DOHH2 (cell line): ENCODE data around the gene RDH8.

Experiments
- H3F3A ChIP-seq: fragments of 200-600 bp; sonication (generic), shearing (Covaris generic); 2 replicates; pipeline ENCODE4 v1.6.0; 2016; ENCODE audit warnings: antibody characterized with exemption, mild to moderate bottlenecking; ENCODE audit not compliant: control insufficient read depth, insufficient read depth
- H3K27ac ChIP-seq: fragments of 200-600 bp; sonication (generic); 2 replicates; pipeline ENCODE4 v1.5.1; 2014; ENCODE audit warnings: low read depth, mild to moderate bottlenecking, low read length, moderate library complexity
- H3K27me3 ChIP-seq: fragments of 200-600 bp; sonication (generic); 2 replicates; pipeline ENCODE4 v1.6.1; 2014; ENCODE audit warnings: mild to moderate bottlenecking, low read length, mixed read lengths; ENCODE audit not compliant: control insufficient read depth
- H3K36me3 ChIP-seq: fragments of 200-600 bp; sonication (generic); 2 replicates; pipeline ENCODE4 v1.6.1; 2014; ENCODE audit warnings: mild to moderate bottlenecking, low read length, moderate library complexity, mixed read lengths; ENCODE audit not compliant: control insufficient read depth
- H3K4me1 ChIP-seq: fragments of 200-600 bp; sonication (generic); 2 replicates; pipeline ENCODE4 v1.6.1; 2014; ENCODE audit warnings: mild to moderate bottlenecking, low read length, mixed read lengths; ENCODE audit not compliant: control insufficient read depth
- H3K4me2 ChIP-seq: fragments of 200-600 bp; sonication (generic); 2 replicates; pipeline ENCODE4 v1.6.0; 2014; ENCODE audit warnings: mild to moderate bottlenecking, low read length, moderate library complexity
- H3K4me3 ChIP-seq: fragments of 200-600 bp; sonication (generic); 2 replicates; pipeline ENCODE4 v1.5.1; 2014; ENCODE audit warnings: mild to moderate bottlenecking, low read length, mixed read lengths
- H3K79me2 ChIP-seq: fragments of 200-600 bp; sonication (generic); 2 replicates; pipeline ENCODE4 v1.6.1; 2014; ENCODE audit warnings: mild to moderate bottlenecking, low read length, mixed read lengths; ENCODE audit not compliant: control insufficient read depth
- H3K9me2 ChIP-seq: fragments of 200-600 bp; sonication (generic); replicated peaks from 2 replicates; pipeline ENCODE4 v1.6.1; 2014; ENCODE audit warnings: mild to moderate bottlenecking, low read length, mixed read lengths; ENCODE audit not compliant: control insufficient read depth
- H3K9me3 ChIP-seq: fragments of 200-600 bp; sonication (generic); 2 replicates; pipeline ENCODE4 v1.6.1; 2014; ENCODE audit warnings: antibody characterized with exemption, low read length, mixed read lengths; ENCODE audit not compliant: control insufficient read depth, insufficient read depth
- H4K20me1 ChIP-seq: fragments of 200-600 bp; sonication (generic); 2 replicates; pipeline ENCODE4 v1.6.0; 2014; ENCODE audit warnings: low read depth, mild to moderate bottlenecking, antibody characterized with exemption, low read length, moderate library complexity; ENCODE audit not compliant: control insufficient read depth, insufficient read depth
- EZH2phosphoT487 ChIP-seq: fragments of 200-600 bp; sonication (generic); IDR thresholded peaks from 2 replicates; pipeline ENCODE4 v1.6.1; 2017; ENCODE audit warnings: borderline replicate concordance, mild to moderate bottlenecking, antibody characterized with exemption, low read length, moderate library complexity, mixed read lengths
- TF ChIP-seq, protein P1 (sequence below): fragments of 200-600 bp; sonication (generic); IDR thresholded peaks from one replicate; pipeline ENCODE4 v1.5.1; 2014; ENCODE audit warnings: antibody characterized with exemption, mild to moderate bottlenecking, low read depth, low read length; ENCODE audit not compliant: poor library complexity, severe bottlenecking

Gene RDH8

GRCh38 chr19:10043286-10043927 lies 30.1 kb downstream of the RDH8 start:
- Histone ChIP-seq H3K4me1 (no peaks in the 10 kb centered on the region), H3K27ac (no peak overlapping the region), H3K9me2 (no peaks in the 10 kb centered on the region), H3F3A (no peaks in the 10 kb centered on the region), H3K27me3 (peaks cover 9% of the 10 kb centered on the region), H3K36me3 (no peaks in the 10 kb centered on the region), H3K4me3 (no peak overlapping the region), H4K20me1 (no peaks in the 10 kb centered on the region), H3K79me2 (no peaks in the 10 kb centered on the region), H3K4me2 (no peak overlapping the region), H3K9me3 (no peaks in the 10 kb centered on the region)
- TF ChIP-seq EZH2phosphoT487: no peak
- TF ChIP-seq, protein P1, sequence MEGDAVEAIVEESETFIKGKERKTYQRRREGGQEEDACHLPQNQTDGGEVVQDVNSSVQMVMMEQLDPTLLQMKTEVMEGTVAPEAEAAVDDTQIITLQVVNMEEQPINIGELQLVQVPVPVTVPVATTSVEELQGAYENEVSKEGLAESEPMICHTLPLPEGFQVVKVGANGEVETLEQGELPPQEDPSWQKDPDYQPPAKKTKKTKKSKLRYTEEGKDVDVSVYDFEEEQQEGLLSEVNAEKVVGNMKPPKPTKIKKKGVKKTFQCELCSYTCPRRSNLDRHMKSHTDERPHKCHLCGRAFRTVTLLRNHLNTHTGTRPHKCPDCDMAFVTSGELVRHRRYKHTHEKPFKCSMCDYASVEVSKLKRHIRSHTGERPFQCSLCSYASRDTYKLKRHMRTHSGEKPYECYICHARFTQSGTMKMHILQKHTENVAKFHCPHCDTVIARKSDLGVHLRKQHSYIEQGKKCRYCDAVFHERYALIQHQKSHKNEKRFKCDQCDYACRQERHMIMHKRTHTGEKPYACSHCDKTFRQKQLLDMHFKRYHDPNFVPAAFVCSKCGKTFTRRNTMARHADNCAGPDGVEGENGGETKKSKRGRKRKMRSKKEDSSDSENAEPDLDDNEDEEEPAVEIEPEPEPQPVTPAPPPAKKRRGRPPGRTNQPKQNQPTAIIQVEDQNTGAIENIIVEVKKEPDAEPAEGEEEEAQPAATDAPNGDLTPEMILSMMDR: no peak

GRCh38 chr19:10044390-10044789 lies 31.1 kb downstream of the RDH8 start:
- no peaks in the 10 kb centered on the region for H3K9me3 ChIP-seq
- no peak overlapping the region for H3K27ac ChIP-seq
- H3F3A ChIP-seq: no peaks in the 10 kb centered on the region
- H3K4me2 ChIP-seq: no peak overlapping the region
- peaks cover 6% of the 10 kb centered on the region for H3K27me3 ChIP-seq
- H3K36me3 ChIP-seq: no peaks in the 10 kb centered on the region
- H3K9me2 ChIP-seq: no peaks in the 10 kb centered on the region
- H4K20me1 ChIP-seq: no peaks in the 10 kb centered on the region
- TF ChIP-seq EZH2phosphoT487: no peak
- TF ChIP-seq, protein P1: no peak
- H3K4me3 ChIP-seq: no peak overlapping the region
- H3K79me2 ChIP-seq: no peaks in the 10 kb centered on the region
- H3K4me1 ChIP-seq: no peaks in the 10 kb centered on the region

GRCh38 chr19:10045371-10045770 lies 32.1 kb downstream of the RDH8 start:
- no peaks in the 10 kb centered on the region for H3K4me1 ChIP-seq
- TF ChIP-seq EZH2phosphoT487: no peak
- TF ChIP-seq, protein P1: no peak

More at GRCh38 chr19:10045371-10045770, 32.1 kb downstream of the RDH8 start:
- Histone ChIP-seq H3F3A (no peaks in the 10 kb centered on the region), H3K9me2 (no peaks in the 10 kb centered on the region), H3K27me3 (peaks cover 6% of the 10 kb centered on the region), H3K4me3 (no peak overlapping the region), H3K79me2 (no peaks in the 10 kb centered on the region), H3K36me3 (no peaks in the 10 kb centered on the region), H3K9me3 (no peaks in the 10 kb centered on the region), H3K4me2 (no peak overlapping the region), H4K20me1 (no peaks in the 10 kb centered on the region), H3K27ac (no peak overlapping the region)
